NCI-H2081 treated with DMSO at 0.1 percent for 48 hours (cell line): Measurements from ENCODE around the gene FRMD8.
"Not testable (repeated sequence)": the region's sequence is repeated elsewhere in the genome, so short reads cannot be mapped to it uniquely, and the experiment has no call there.

ENCODE experiments used
- DNase-seq: peaks from one replicate; lab custom pipeline; 2025; lab: John Stamatoyannopoulos, UW

The FRMD8 gene

GRCh38 chr11:65436412-65437032, 50.1 kb downstream of the FRMD8 start:
- DNase-seq, result no peak

DNA sequence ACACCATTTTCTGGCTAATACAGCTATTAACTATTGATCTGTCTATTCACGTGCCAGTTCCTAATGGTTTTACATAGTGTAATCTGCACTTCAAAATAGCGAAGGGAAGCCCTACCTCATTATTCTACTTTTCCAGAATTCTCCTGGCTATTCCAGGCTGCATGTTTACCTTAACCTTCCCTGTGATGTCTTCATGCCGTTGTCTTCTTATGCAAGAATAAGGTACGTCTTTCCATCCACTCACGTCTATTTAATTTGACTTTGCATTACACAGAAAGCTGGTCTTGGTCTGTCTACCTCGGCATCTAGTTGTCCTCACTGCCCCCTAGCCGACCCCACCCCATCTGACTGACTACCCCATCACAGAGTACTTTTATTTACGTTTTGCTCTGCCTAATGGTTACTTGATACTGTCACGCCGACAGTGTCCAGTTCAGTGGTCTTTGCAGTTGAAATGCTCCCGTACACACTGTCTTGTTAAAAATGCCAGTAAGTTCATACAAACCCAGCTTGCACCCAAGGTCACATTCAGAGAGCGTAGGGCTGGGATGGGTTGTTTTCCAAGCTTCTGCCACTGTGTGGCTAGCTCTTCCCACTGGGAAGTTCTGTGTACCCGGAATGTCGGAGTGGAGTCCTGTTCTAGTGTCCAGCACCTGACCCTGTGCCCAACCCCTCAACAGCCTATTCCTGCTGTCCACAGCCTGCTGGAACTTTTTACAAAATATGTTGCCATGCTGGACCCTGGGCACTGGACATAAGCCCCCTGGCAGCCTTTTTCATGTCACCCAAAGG, 51.2 kb downstream of the FRMD8 start:
- DNase-seq, result no peak

GRCh38 chr11:65438257-65439151, 52.1 kb downstream of the FRMD8 start:
- DNase-seq, result no peak

DNA sequence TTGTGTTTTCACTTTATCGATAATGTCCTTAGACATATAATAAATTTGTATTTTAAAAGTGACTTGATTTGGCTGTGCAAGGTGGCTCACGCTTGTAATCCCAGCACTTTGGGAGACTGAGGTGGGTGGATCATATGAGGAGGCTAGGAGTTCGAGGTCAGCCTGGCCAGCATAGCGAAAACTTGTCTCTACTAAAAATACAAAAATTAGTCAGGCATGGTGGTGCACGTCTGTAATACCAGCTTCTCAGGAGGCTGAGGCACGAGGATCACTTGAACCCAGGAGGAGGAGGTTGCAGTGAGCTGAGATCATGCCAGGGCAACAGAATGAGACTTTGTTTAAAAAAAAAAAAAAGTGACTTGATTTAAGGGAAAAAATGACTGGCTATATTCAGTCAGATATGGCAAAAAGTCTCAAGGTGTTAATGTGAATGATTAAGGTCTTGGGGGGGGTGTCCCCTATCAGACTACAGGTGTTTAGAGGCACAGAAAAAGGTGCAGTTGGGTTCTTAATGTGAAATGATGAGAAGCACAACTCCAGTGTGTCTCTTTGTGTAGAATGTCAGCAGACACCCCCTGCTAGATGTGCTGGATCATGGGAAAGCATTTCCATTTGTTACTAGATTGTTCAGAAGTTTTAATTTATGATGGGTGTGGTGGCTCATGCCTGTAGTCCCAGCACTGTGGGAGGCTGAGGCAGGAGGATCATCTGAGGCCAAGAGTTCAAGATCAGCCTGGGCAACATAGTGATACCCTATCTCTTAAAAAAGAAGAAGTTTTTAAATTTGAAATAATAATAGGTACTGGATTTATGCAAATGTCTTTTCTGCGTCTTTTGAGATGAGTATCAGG, 53.1 kb downstream of the FRMD8 start:
- DNase-seq, result no peak

GRCh38 chr11:65440831-65441499, 54.5 kb downstream of the FRMD8 start:
- DNase-seq, result no peak

DNA sequence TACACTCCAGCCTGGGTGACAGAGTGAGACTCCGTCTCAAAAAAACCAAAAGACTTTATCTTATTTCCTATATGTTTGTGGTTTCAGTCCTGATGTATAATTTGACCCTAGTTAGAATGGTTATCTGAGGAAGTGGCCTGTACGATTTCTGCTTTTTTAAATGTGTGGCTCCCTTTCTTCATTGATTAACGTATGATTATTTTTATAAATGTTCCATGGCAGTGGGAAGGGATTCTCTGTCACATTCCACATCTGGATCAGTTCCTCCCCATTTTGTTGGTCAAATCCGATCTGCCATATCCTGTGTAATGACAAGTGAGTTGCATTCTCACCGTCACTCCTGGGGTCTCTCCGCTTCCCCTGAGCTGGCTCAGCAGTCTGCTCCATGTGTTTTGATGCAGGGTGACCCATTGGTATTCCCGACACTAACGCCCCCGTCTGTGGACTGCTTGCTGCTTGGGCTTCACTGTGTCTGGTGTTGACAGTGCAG, 56.5 kb downstream of the FRMD8 start:
- DNase-seq, result no peak

- no peak for DNase-seq
Observed at GRCh38 chr11:65444314-65445051, 58.0 kb downstream of the FRMD8 start.

DNA sequence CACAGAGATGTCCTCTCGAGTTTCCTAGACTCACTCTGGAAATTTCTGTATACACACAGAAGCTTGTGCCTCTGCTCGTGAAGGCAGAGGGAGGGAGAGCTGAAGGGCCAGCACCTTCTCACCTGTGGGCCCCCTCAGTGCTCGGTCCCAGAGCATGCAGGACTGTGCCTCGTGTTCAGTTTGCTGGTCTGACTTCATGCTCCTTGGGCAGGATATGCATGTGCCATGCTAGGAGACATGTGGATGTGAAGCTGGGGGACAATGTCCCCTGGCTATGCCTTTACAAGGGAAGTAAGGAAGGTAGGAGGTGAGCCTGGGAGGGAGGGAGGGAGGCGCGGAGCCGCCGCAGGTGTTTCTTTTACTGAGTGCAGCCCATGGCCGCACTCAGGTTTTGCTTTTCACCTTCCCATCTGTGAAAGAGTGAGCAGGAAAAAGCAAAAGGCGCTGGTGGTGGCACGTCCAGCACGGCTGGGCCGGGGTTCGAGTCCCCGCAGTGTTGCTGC, 58.7 kb downstream of the FRMD8 start:
- DNase-seq, result no peak

GRCh38 chr11:65445604-65446445, 59.4 kb downstream of the FRMD8 start:
- DNase-seq, result no peak

- DNase-seq, result no peak
Observed at GRCh38 chr11:65446446-65447277, 60.2 kb downstream of the FRMD8 start.

DNA sequence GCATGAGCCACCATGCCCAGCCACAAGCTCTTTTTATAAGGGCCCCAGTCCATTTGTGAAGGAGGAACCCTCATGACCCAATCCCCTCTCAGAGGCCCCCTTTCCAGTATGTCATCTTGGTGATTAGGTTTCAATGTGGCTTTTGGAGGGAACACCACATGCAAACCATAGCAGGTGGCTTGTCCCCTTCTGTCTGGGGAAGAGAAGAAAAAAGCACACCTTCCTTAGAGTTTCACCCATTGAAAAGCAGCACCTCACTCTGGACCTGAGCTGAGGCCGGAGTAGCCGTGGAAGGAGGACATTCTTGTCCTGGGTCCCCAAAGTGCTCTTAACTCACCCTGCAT, 61.6 kb downstream of the FRMD8 start:
- DNase-seq, result no peak

GRCh38 chr11:65448418-65449105, 62.1 kb downstream of the FRMD8 start:
- no peak for DNase-seq

GRCh38 chr11:65451301-65451700, 64.9 kb downstream of the FRMD8 start:
- not testable (repeated sequence) for DNase-seq

- DNase-seq, result not testable (repeated sequence)
Observed at GRCh38 chr11:65452259-65452658, 65.8 kb downstream of the FRMD8 start.

GRCh38 chr11:65452806-65453490, 66.5 kb downstream of the FRMD8 start:
- DNase-seq, result no peak

GRCh38 chr11:65454311-65454695, 67.9 kb downstream of the FRMD8 start:
- DNase-seq, result no peak
